GM12872 (cell line): ENCODE results near the gene CEP164.

Source experiments
- TF ChIP-seq, protein P1 (sequence below): IDR thresholded peaks from 3 replicates; pipeline ENCODE4 v1.5.1; 2011; ENCODE audit warnings: low read depth, mild to moderate bottlenecking, low read length, moderate library complexity; ENCODE audit not compliant: insufficient read depth

Gene CEP164

GRCh38 chr11:117335399-117335798, 7.7 kb downstream of the CEP164 start:
- TF ChIP-seq, protein P1, sequence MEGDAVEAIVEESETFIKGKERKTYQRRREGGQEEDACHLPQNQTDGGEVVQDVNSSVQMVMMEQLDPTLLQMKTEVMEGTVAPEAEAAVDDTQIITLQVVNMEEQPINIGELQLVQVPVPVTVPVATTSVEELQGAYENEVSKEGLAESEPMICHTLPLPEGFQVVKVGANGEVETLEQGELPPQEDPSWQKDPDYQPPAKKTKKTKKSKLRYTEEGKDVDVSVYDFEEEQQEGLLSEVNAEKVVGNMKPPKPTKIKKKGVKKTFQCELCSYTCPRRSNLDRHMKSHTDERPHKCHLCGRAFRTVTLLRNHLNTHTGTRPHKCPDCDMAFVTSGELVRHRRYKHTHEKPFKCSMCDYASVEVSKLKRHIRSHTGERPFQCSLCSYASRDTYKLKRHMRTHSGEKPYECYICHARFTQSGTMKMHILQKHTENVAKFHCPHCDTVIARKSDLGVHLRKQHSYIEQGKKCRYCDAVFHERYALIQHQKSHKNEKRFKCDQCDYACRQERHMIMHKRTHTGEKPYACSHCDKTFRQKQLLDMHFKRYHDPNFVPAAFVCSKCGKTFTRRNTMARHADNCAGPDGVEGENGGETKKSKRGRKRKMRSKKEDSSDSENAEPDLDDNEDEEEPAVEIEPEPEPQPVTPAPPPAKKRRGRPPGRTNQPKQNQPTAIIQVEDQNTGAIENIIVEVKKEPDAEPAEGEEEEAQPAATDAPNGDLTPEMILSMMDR = no peak

GRCh38 chr11:117337076-117337475, 9.4 kb downstream of the CEP164 start:
- TF ChIP-seq, protein P1 = no peak

- TF ChIP-seq, protein P1 = no peak
Measured at GRCh38 chr11:117345039-117345438, 17.4 kb downstream of the CEP164 start.

DNA sequence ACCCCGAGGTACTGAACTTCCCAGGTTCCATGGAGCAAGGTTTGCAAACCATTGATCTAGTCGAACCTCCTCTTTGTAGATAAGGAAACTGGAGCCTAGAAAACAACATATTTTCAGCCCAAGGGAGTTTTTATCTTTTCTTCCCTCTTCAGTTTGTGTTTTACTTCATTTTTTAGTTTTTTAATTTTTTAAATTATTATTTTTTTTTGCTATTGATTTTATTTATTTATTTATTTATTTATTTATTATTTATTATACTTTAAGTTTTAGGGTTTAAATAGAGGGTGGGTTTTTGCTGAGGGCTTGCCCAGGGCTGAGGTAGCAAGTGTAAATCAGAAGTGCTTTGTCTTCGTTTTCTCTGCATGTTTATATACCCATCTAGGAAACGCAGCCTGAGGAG, 26.9 kb downstream of the CEP164 start:
- TF ChIP-seq, protein P1 = no peak

- TF ChIP-seq, protein P1 = peak; percentile 13; the same call in 1 of the 3 replicates
Measured at GRCh38 chr11:117356126-117356890, 28.7 kb downstream of the CEP164 start.

DNA sequence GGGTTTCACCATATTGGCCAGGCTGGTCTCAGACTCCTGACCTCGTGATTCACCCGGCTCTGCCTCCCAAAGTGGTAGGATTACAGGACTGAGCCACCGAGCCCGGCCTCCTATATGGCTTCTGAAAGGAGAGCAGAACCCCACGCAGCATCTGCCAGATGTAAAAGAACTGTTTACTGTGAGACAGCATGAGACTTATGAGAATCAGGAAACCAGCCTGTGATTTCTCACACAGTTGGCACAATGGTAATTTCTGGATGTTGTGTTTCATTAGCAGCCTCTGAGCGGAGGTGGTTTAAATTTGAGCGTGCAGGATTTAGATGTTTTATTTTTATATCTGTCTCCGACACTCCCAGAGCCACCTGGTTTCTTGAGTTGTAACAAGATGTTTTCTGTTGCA, 33.8 kb downstream of the CEP164 start:
- TF ChIP-seq, protein P1 = no peak

- TF ChIP-seq, protein P1 = no peak
Measured at GRCh38 chr11:117366248-117366647, 38.6 kb downstream of the CEP164 start.

- TF ChIP-seq, protein P1 = no peak
Measured at GRCh38 chr11:117366875-117367274, 39.2 kb downstream of the CEP164 start.
